H1 (cell line): Measurements from ENCODE around the gene TEK. TPM values are rescaled to one million over a fixed set of nuclear protein-coding genes. Genes with fewer than 3 reads are reported as not detected.
"Not testable (repeated sequence)": the region's sequence is repeated elsewhere in the genome, so short reads cannot be mapped to it uniquely, and the experiment has no call there.

Experiments used
- CTCF ChIA-PET: fragments of 300-600 bp; sonication (Branson Sonifier 250); formaldehyde crosslinking; loops from one replicate; lab custom pipeline; 2021; ENCODE audit not compliant: partially characterized antibody; lab: Charles Lee
- POLR2A ChIA-PET: fragments of 300-600 bp; sonication (Branson Sonifier 250); formaldehyde crosslinking; loops from one replicate; lab custom pipeline; 2021; ENCODE audit warnings: inconsistent platforms; ENCODE audit not compliant: partially characterized antibody; lab: Charles Lee
- DNase-seq, 2 experiments: peaks; one replicate each; pipeline versions ENCODE4 v3.0.0 to v3.0.0-alpha.2; 2010 to 2022; ENCODE audit warnings: low spot score in 2 of 2, low read depth in 1 of 2, mixed read lengths in 1 of 2
- FAIRE-seq: peaks from 2 replicates; lab custom pipeline; 2011; peaks lifted over from hg19 to GRCh38; lab: Jason Lieb, UNC
- H2AFZ ChIP-seq: 2 replicates; pipeline ENCODE4 v1.8.1; 2012; ENCODE audit warnings: low read length, inconsistent platforms
- H2AK5ac ChIP-seq: 2 replicates; pipeline ENCODE4 v1.6.1; 2013; ENCODE audit warnings: low read depth, low read length
- H2BK120ac ChIP-seq: replicated peaks from 2 replicates; pipeline ENCODE3; 2013; ENCODE audit warnings: low read depth, low read length, inconsistent platforms
- H2BK12ac ChIP-seq: 2 replicates; pipeline ENCODE4 v1.6.1; 2013; ENCODE audit warnings: low read depth, low read length
- H2BK15ac ChIP-seq: 2 replicates; pipeline ENCODE4 v1.6.1; 2013; ENCODE audit warnings: low read length
- H2BK20ac ChIP-seq: 2 replicates; pipeline ENCODE4 v1.6.1; 2013; ENCODE audit warnings: low read length
- H2BK5ac ChIP-seq: 2 replicates; pipeline ENCODE4 v1.6.1; 2013; ENCODE audit warnings: low read depth, low read length
- H3K14ac ChIP-seq: 2 replicates; pipeline ENCODE4 v1.6.1; 2013; ENCODE audit warnings: inconsistent platforms; ENCODE audit not compliant: insufficient read length
- H3K18ac ChIP-seq: 2 replicates; pipeline ENCODE4 v1.6.1; 2013; ENCODE audit warnings: low read length; ENCODE audit errors: extremely low read depth
- H3K23ac ChIP-seq: 2 replicates; pipeline ENCODE4 v1.6.1; 2013; ENCODE audit warnings: inconsistent platforms; ENCODE audit not compliant: insufficient read length
- H3K23me2 ChIP-seq: 2 replicates; pipeline ENCODE4 v1.6.1; 2013; ENCODE audit warnings: low read depth, low read length
- H3K27ac ChIP-seq: 2 replicates; pipeline ENCODE4 v1.6.1; 2011; ENCODE audit warnings: low read depth, low read length, inconsistent platforms
- H3K27me3 ChIP-seq, 4 experiments: replicated peaks in 1 of 4; 1 replicate in 1 of 4; 2 replicates in 3 of 4; pipeline versions ENCODE4 v1.6.1 to v1.8.1; 2011 to 2013; ENCODE audit warnings: low read length in 3 of 4, mild to moderate bottlenecking in 3 of 4, inconsistent platforms in 2 of 4, mixed read lengths in 2 of 4, moderate library complexity in 1 of 4; ENCODE audit not compliant: control insufficient read depth in 3 of 4, insufficient read depth in 3 of 4; ENCODE audit errors: extremely low read depth in 1 of 4
- H3K36me3 ChIP-seq, 4 experiments: 2 replicates each; pipeline versions ENCODE4 v1.6.1 to v1.8.1; 2011 to 2013; ENCODE audit warnings: mild to moderate bottlenecking in 4 of 4, low read length in 3 of 4, moderate library complexity in 2 of 4, control low read depth in 1 of 4, inconsistent platforms in 1 of 4; ENCODE audit not compliant: insufficient read depth in 4 of 4, control insufficient read depth in 2 of 4
- H3K4ac ChIP-seq: replicated peaks from 2 replicates; pipeline ENCODE3; 2013; ENCODE audit warnings: low read length, low read depth, mixed read lengths, inconsistent platforms; ENCODE audit not compliant: insufficient read length
- H3K4me1 ChIP-seq, 4 experiments: replicated peaks in 1 of 4; 1 replicate in 1 of 4; 2 replicates in 3 of 4; pipeline versions ENCODE4 v1.6.1 to v1.8.1; 2011 to 2013; ENCODE audit warnings: low read length in 3 of 4, inconsistent platforms in 2 of 4, mixed read lengths in 1 of 4; ENCODE audit not compliant: insufficient read depth in 4 of 4, control insufficient read depth in 3 of 4
- H3K4me2 ChIP-seq, 2 experiments: 2 replicates each; pipeline versions ENCODE4 v1.6.1 to v1.8.1; 2011 to 2013; ENCODE audit warnings: low read depth in 2 of 2, low read length in 2 of 2, control low read depth in 1 of 2, inconsistent platforms in 1 of 2, mild to moderate bottlenecking in 1 of 2; ENCODE audit not compliant: insufficient read depth in 1 of 2
- H3K4me3 ChIP-seq, 4 experiments: fragments of 200-600, 300-600 bp in 1 of 4; sonication (generic), shearing (Covaris generic), sonication (Bioruptor Twin) in 1 of 4; 2 replicates each; pipeline versions ENCODE4 v1.5.1 to v1.8.1; 2011 to 2016; ENCODE audit warnings: low read length in 4 of 4, low read depth in 3 of 4, control low read depth in 2 of 4, inconsistent platforms in 2 of 4, mild to moderate bottlenecking in 2 of 4, mixed read lengths in 1 of 4, moderate library complexity in 1 of 4; ENCODE audit not compliant: insufficient read depth in 2 of 4; ENCODE audit errors: extremely low read depth in 1 of 4
- H3K56ac ChIP-seq: replicated peaks from 2 replicates; pipeline ENCODE3; 2013; ENCODE audit warnings: low read depth, mild to moderate bottlenecking, mixed read lengths, low read length, inconsistent platforms; ENCODE audit not compliant: insufficient read length
- H3K79me1 ChIP-seq: 2 replicates; pipeline ENCODE4 v1.6.1; 2013; ENCODE audit warnings: low read depth, low read length, control low read depth
- H3K79me2 ChIP-seq, 2 experiments: 2 replicates each; pipeline versions ENCODE4 v1.6.1 to v1.8.1; 2012 to 2013; ENCODE audit warnings: low read length in 2 of 2, mild to moderate bottlenecking in 2 of 2, inconsistent platforms in 1 of 2; ENCODE audit not compliant: insufficient read depth in 2 of 2, control insufficient read depth in 1 of 2
- H3K9ac ChIP-seq, 4 experiments: replicated peaks in 1 of 4; 1 replicate in 1 of 4; 2 replicates in 3 of 4; pipeline versions ENCODE4 v1.6.1 to v1.8.1; 2011 to 2013; ENCODE audit warnings: low read depth in 3 of 4, low read length in 3 of 4, control low read depth in 2 of 4, mild to moderate bottlenecking in 2 of 4, moderate library complexity in 2 of 4, inconsistent platforms in 1 of 4; ENCODE audit errors: extremely low read depth in 1 of 4
- H3K9me3 ChIP-seq, 2 experiments: 2 replicates each; pipeline versions ENCODE4 v1.6.1 to v1.8.1; 2012 to 2013; ENCODE audit warnings: mild to moderate bottlenecking in 2 of 2, moderate library complexity in 2 of 2, control low read depth in 1 of 2, inconsistent platforms in 1 of 2, low read depth in 1 of 2, low read length in 1 of 2, mixed read lengths in 1 of 2; ENCODE audit not compliant: insufficient read depth in 2 of 2
- H4K20me1 ChIP-seq, 2 experiments: replicated peaks in 1 of 2; 2 replicates each; pipeline versions ENCODE3 to v1.8.1; 2011 to 2013; ENCODE audit warnings: inconsistent platforms in 2 of 2, low read length in 2 of 2, mild to moderate bottlenecking in 1 of 2; ENCODE audit not compliant: insufficient read depth in 2 of 2, control insufficient read depth in 1 of 2
- H4K5ac ChIP-seq: 2 replicates; pipeline ENCODE4 v1.6.1; 2013; ENCODE audit warnings: low read length, low read depth, mixed read lengths, inconsistent platforms; ENCODE audit not compliant: insufficient read length
- H4K8ac ChIP-seq: 2 replicates; pipeline ENCODE4 v1.8.0; 2013; ENCODE audit warnings: mild to moderate bottlenecking, moderate library complexity, low read length, inconsistent platforms; ENCODE audit not compliant: insufficient read depth; ENCODE audit errors: extremely low read depth
- H4K91ac ChIP-seq: replicated peaks from 2 replicates; pipeline ENCODE3; 2013; ENCODE audit warnings: low read length, mixed read lengths, inconsistent platforms; ENCODE audit not compliant: insufficient read length
- WGBS, 2 experiments: shearing (Covaris generic) in 1 of 2; methylation state at CpG; one replicate each; pipeline versions ENCODE4 v1.1.6 to v1.1.7; 2013 to 2015; ENCODE audit warnings: low lambda C conversion rate in 2 of 2, mixed read lengths in 2 of 2, inconsistent platforms in 1 of 2, low coverage in 1 of 2, missing lambda C conversion rate in 1 of 2; ENCODE audit not compliant: insufficient replicate concordance in 2 of 2, insufficient coverage in 1 of 2, insufficient read length in 1 of 2; ENCODE audit errors: extremely low coverage in 1 of 2, missing lambda C conversion rate in 1 of 2; 5-methylcytosine and 5-hydroxymethylcytosine counted together
- polyA plus RNA-seq, 7 experiments: library from polyadenylated mRNA; depleted of rRNA in 3 of 7; stranded (reverse) in 5 of 7; unstranded in 2 of 7; fragments of >200 nt in 5 of 7; fragments of 200-250 nt in 2 of 7; gene quantifications; 1 replicate in 5 of 7; 2 replicates in 1 of 7; 4 replicates in 1 of 7; pipeline versions ENCODE4 v1.2.1 to v1.2.3, GENCODE V29; 2011 to 2013; ENCODE audit warnings: missing spikeins in 2 of 7, mixed read lengths in 2 of 7
- total RNA-seq: library from RNA; stranded (reverse); fragmentation: NEBNext Ultra II Directional; extraction: Animal tissue kit (Norgen Biotek cat#: 25700); gene quantifications from 2 replicates; pipeline ENCODE4 v1.2.1, GENCODE V29; 2021

TEK gene
- total and polyA plus RNA-seq, 2 of the 8 experiments (the other 6 are each of a cell fraction or from before 2014, with no cell fraction given), result 11.0 to 35.8 TPM

- H3K23ac ChIP-seq, H3K4ac ChIP-seq, H4K8ac ChIP-seq, DNase-seq, H3K79me1 ChIP-seq, H3K36me3 ChIP-seq, H3K79me2 ChIP-seq, H3K4me1 ChIP-seq, FAIRE-seq, H2AFZ ChIP-seq, H3K9me3 ChIP-seq, POLR2A ChIA-PET, H3K18ac ChIP-seq, H4K5ac ChIP-seq, H3K4me3 ChIP-seq, H3K27ac ChIP-seq, H3K9ac ChIP-seq, H2BK20ac ChIP-seq, H3K14ac ChIP-seq, H2BK120ac ChIP-seq, H3K56ac ChIP-seq, H4K20me1 ChIP-seq, H3K23me2 ChIP-seq, H2BK12ac ChIP-seq, H4K91ac ChIP-seq, H2AK5ac ChIP-seq, H2BK5ac ChIP-seq, H2BK15ac ChIP-seq, H3K27me3 ChIP-seq, H3K4me2 ChIP-seq: not testable (repeated sequence)
- WGBS, 2 experiments, result 90% methylated on average over 17 of the region's 17 CpGs; no CpG with 5 or more reads in 1 of the 2 experiments
- CTCF ChIA-PET, result interaction anchor here (1.4 to 1.6 kb wide), 3 partner anchors 11 to 154 kb away, joined by 3 to 8 read pairs (median 5); partner anchors contain the start of gene TEK
Observed at GRCh38 chr9:27093384-27094067, 15.5 kb upstream of the TEK start.
